ENCODE measurements around the gene ZDHHC3.

The ZDHHC3 gene

DNA sequence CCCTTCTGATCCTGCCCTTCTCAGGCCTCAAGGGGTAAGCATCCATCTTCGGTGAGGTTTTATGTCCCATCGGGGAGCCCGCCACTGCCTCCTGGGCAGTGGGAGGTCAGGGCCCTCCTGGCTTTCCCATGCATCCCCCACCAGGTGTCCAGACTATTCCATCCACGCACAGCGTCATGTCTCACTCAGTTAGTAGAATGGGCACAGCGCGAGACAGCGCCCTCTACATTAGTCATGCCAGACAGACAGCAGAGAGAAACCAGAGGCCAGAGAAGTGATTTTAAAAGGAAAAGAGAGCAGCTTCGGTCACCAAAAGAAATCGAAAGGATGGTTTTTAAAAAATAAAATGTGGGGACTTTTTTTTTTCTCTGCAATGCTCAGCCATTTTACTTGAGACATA, 49.8 kb downstream of the ZDHHC3 start:
- H4K20me1 ChIP-seq (ENCODE audit: insufficient read depth, low read length): no peaks in the 10 kb centered on the region
- DNase-seq: no peak
- no peaks in the 10 kb centered on the region for H3K79me2 ChIP-seq (ENCODE audit: insufficient read depth, low read length)
- H3K36me3 ChIP-seq (ENCODE audit: insufficient read depth, low read length): peaks cover 61% of the 10 kb centered on the region
- H3K4me2 ChIP-seq (ENCODE audit: insufficient read depth, low read length): no peak overlapping the region
- H3K9ac ChIP-seq (ENCODE audit: low read depth, low read length): no peak overlapping the region
- no peak overlapping the region for H3K27ac ChIP-seq (ENCODE audit: low read length)
- ATAC-seq (ENCODE audit: insufficient read depth, low read depth): no peak
- H3K4me3 ChIP-seq (ENCODE audit: low read depth in 1 of 2, low read length in 2 of 2): no peak overlapping the region
- no peak for TF ChIP-seq EZH2 (IDR thresholded peaks at IDR 0.05; ENCODE audit: borderline replicate concordance, low read depth, low read length, severe bottlenecking)
- TF ChIP-seq, protein P1, sequence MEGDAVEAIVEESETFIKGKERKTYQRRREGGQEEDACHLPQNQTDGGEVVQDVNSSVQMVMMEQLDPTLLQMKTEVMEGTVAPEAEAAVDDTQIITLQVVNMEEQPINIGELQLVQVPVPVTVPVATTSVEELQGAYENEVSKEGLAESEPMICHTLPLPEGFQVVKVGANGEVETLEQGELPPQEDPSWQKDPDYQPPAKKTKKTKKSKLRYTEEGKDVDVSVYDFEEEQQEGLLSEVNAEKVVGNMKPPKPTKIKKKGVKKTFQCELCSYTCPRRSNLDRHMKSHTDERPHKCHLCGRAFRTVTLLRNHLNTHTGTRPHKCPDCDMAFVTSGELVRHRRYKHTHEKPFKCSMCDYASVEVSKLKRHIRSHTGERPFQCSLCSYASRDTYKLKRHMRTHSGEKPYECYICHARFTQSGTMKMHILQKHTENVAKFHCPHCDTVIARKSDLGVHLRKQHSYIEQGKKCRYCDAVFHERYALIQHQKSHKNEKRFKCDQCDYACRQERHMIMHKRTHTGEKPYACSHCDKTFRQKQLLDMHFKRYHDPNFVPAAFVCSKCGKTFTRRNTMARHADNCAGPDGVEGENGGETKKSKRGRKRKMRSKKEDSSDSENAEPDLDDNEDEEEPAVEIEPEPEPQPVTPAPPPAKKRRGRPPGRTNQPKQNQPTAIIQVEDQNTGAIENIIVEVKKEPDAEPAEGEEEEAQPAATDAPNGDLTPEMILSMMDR (IDR thresholded peaks at IDR 0.05; ENCODE audit: borderline replicate concordance, extremely low read depth, low read length, poor library complexity, severe bottlenecking): peak; percentile 41
- H3K4me1 ChIP-seq (ENCODE audit: insufficient read depth, low read length): no peaks in the 10 kb centered on the region
- no peak overlapping the region for H2AFZ ChIP-seq (ENCODE audit: low read depth, low read length)
- H3K9me3 ChIP-seq (ENCODE audit: insufficient read depth, low read length, severe bottlenecking): no peaks in the 10 kb centered on the region
- no peaks in the 10 kb centered on the region for H3K27me3 ChIP-seq (ENCODE audit: insufficient read depth, low read length, poor library complexity)

DNA sequence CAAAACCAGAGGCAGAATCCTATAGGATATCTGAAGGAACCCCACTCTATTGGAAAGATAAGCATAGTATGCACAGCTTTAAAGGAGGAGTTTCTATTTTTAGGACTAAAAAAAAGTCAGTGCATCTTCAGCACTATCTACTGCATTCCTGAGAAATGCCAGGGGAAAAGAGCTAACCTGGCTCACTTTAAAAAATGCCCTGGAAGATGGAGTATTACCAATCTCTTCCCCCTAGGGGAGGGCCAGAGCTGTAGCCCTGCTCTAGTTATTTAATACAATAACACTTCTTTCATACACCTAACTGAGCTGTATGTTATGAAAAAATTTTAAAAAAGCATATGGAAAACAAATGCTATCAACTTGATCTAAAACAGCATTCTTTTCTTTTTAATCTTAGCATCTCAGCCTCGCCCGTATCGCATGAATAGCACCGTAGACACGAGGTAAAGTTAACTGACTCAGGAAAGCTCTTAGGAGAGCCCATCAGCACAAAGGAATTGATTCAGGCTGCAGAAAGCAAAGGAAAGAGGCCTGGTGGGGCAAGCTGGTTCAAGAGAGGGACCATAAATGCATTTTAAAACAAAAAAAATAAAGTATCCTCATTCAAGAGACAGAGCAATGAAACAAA, 51.4 kb downstream of the ZDHHC3 start:
- H3K27ac ChIP-seq (ENCODE audit: low read length): no peak overlapping the region
- H3K36me3 ChIP-seq (ENCODE audit: insufficient read depth, low read length): peaks cover 49% of the 10 kb centered on the region
- H3K4me3 ChIP-seq (ENCODE audit: low read depth in 1 of 2, low read length in 2 of 2): no peak overlapping the region
- no peaks in the 10 kb centered on the region for H3K9me3 ChIP-seq (ENCODE audit: insufficient read depth, low read length, severe bottlenecking)
- DNase-seq (no peak), ATAC-seq (ENCODE audit: insufficient read depth, low read depth) (no peak)
- no peak overlapping the region for H3K4me2 ChIP-seq (ENCODE audit: insufficient read depth, low read length)
- no peaks in the 10 kb centered on the region for H3K4me1 ChIP-seq (ENCODE audit: insufficient read depth, low read length)
- TF ChIP-seq, protein P1 (IDR thresholded peaks at IDR 0.05; ENCODE audit: borderline replicate concordance, extremely low read depth, low read length, poor library complexity, severe bottlenecking): no peak
- TF ChIP-seq EZH2 (IDR thresholded peaks at IDR 0.05; ENCODE audit: borderline replicate concordance, low read depth, low read length, severe bottlenecking): no peak
- no peak overlapping the region for H3K9ac ChIP-seq (ENCODE audit: low read depth, low read length)
- no peaks in the 10 kb centered on the region for H3K27me3 ChIP-seq (ENCODE audit: insufficient read depth, low read length, poor library complexity)
- no peak overlapping the region for H2AFZ ChIP-seq (ENCODE audit: low read depth, low read length)
- H4K20me1 ChIP-seq (ENCODE audit: insufficient read depth, low read length): no peaks in the 10 kb centered on the region
- no peaks in the 10 kb centered on the region for H3K79me2 ChIP-seq (ENCODE audit: insufficient read depth, low read length)

DNA sequence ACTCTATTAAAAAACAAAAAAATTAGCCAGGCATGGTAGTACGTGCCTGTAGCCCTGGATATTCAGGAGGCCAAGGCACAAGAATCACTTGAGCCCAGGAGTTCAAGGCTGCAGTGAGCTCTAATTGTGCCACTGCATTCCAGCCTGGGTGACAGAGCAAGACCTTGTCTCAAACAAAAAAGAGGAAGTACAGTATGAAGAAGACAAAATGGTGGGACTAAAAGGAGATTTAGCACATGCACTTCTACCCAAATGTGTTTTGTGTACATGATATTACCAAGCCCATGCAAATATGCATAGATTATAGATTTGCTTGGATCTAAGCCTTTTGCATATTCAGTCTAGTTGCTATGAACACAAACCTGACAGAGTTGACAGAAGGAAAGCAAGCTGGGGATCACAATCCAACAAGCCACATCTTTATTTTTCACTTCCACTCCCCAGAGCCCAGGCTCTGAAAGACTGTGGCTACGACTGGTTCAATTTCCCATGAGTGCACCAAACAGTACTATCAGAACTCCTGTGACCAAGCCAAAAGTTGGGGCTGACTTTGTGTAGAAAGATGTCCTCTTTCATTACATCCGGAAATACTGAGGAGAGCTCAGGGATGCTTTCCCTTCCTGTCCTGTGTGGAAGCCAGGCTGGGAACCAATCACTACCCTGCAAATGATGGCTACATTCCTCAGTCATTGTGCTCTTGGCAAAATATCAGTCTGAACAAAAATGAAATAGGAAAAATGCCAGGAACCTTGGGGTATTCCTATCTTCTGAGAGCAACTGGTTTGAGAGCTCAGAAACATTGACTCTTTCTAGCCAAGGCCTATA, 52.1 kb downstream of the ZDHHC3 start:
- Histone ChIP-seq H3K36me3 (ENCODE audit: insufficient read depth, low read length) (peaks cover 42% of the 10 kb centered on the region), H3K9ac (ENCODE audit: low read depth, low read length) (no peak overlapping the region), H3K27me3 (ENCODE audit: insufficient read depth, low read length, poor library complexity) (no peaks in the 10 kb centered on the region), H3K4me1 (ENCODE audit: insufficient read depth, low read length) (no peaks in the 10 kb centered on the region), H3K79me2 (ENCODE audit: insufficient read depth, low read length) (no peaks in the 10 kb centered on the region), H3K4me3 (ENCODE audit: low read depth in 1 of 2, low read length in 2 of 2) (no peak overlapping the region), H3K9me3 (ENCODE audit: insufficient read depth, low read length, severe bottlenecking) (no peaks in the 10 kb centered on the region), H4K20me1 (ENCODE audit: insufficient read depth, low read length) (no peaks in the 10 kb centered on the region), H3K27ac (ENCODE audit: low read length) (no peak overlapping the region), H2AFZ (ENCODE audit: low read depth, low read length) (no peak overlapping the region), H3K4me2 (ENCODE audit: insufficient read depth, low read length) (no peak overlapping the region)
- no peak for DNase-seq
- TF ChIP-seq, protein P1 (IDR thresholded peaks at IDR 0.05; ENCODE audit: borderline replicate concordance, extremely low read depth, low read length, poor library complexity, severe bottlenecking): no peak
- no peak for TF ChIP-seq EZH2 (IDR thresholded peaks at IDR 0.05; ENCODE audit: borderline replicate concordance, low read depth, low read length, severe bottlenecking)
- ATAC-seq (ENCODE audit: insufficient read depth, low read depth): no peak

Measured in DND-41 (cell line).